ENCODE results near the gene AOPEP. TPM values are rescaled to one million over a fixed set of nuclear protein-coding genes. Genes with fewer than 3 reads are reported as not detected.

Gene AOPEP
- total RNA-seq, 1 experiment from 2014 or later, result 15.0 TPM

DNA sequence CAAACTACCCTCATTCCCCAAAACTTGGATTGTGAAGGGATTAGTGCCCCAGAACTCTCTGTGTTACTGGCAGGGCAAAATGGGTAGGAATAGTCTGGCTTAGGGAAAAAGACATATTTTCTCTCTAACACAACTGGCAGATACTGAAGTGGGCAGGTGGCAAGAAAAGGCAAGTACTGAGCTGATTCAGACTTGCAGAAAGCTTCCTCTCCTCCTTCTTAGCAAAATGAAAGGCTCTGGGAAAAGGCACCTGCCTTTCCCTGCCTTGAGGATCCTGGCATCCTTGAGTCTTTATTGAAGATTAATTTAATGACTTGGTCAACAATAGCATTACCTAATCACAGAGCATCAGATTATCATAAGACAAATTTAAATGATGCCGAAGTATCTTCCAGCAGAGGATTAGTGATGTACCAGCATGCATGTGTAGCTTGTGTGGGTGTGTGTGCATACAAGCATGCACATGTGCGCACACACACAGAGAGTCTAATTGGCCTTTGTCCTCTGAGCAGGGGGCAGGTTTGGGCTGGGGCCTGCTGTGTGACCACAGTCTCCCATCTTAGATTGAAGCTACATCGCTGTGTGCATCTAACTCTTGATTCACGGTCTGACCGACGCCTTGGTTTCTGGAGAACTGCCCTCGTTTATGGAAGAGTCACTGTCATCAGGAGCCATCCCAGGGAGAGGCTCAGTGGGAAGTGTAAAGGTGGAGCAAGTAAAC, 294.8 kb downstream of the AOPEP start:
- no peak overlapping the region for H3T11ph ChIP-seq (ENCODE audit: low read length)
- peaks cover 0 to 8% (median 4%) of the 10 kb centered on the region in 3 experiments; a peak in 1 of 7 replicates for H3K36me3 Mint-ChIP-seq (ENCODE audit: insufficient read depth in 1 of 3, low read depth in 3 of 3)
- H3K4ac ChIP-seq (ENCODE audit: low read depth, low read length), result no peak overlapping the region
- no peak overlapping the region for H2AFZ ChIP-seq (ENCODE audit: low read length)
- H3K4me1 Mint-ChIP-seq, result peaks cover 12 to 16% of the 10 kb centered on the region in 2 experiments
- H3K14ac ChIP-seq (ENCODE audit: insufficient read depth, low read length), result no peak overlapping the region
- H4K20me1 ChIP-seq (ENCODE audit: control insufficient read depth, insufficient read depth, insufficient read length), result peaks cover 3% of the 10 kb centered on the region
- TF ChIP-seq, protein P1, sequence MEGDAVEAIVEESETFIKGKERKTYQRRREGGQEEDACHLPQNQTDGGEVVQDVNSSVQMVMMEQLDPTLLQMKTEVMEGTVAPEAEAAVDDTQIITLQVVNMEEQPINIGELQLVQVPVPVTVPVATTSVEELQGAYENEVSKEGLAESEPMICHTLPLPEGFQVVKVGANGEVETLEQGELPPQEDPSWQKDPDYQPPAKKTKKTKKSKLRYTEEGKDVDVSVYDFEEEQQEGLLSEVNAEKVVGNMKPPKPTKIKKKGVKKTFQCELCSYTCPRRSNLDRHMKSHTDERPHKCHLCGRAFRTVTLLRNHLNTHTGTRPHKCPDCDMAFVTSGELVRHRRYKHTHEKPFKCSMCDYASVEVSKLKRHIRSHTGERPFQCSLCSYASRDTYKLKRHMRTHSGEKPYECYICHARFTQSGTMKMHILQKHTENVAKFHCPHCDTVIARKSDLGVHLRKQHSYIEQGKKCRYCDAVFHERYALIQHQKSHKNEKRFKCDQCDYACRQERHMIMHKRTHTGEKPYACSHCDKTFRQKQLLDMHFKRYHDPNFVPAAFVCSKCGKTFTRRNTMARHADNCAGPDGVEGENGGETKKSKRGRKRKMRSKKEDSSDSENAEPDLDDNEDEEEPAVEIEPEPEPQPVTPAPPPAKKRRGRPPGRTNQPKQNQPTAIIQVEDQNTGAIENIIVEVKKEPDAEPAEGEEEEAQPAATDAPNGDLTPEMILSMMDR (conservative IDR thresholded peaks at IDR 0.05), result no peak
- H2BK12ac ChIP-seq (ENCODE audit: insufficient read length, low read depth, low read length), result no peak overlapping the region
- H2BK5ac ChIP-seq (ENCODE audit: insufficient read length, low read length), result no peak overlapping the region
- DNase-seq, result no peak
- H3K79me2 ChIP-seq (ENCODE audit: insufficient read depth, low read length), result no peaks in the 10 kb centered on the region
- no peak overlapping the region for H3K4me3 Mint-ChIP-seq
- H3K56ac ChIP-seq (ENCODE audit: insufficient read length, low read depth, low read length), result no peak overlapping the region
- no peak overlapping the region for H2BK15ac ChIP-seq (ENCODE audit: low read depth, low read length)
- H3K27ac ChIP-seq (ENCODE audit: insufficient read length, low read depth, low read length), result no peak overlapping the region
- H3K27me3 ChIP-seq (ENCODE audit: insufficient read depth, low read length), result no peaks in the 10 kb centered on the region
- no peak overlapping the region for H2BK20ac ChIP-seq (ENCODE audit: low read depth, low read length, poor library complexity, severe bottlenecking)
- no peak overlapping the region; a peak in 1 of 7 replicates for H3K27ac Mint-ChIP-seq
- H3K79me1 ChIP-seq (ENCODE audit: insufficient read depth, low read depth, low read length, poor library complexity, severe bottlenecking), result no peaks in the 10 kb centered on the region
- no peaks in the 10 kb centered on the region for H3K9me3 Mint-ChIP-seq
- H4K5ac ChIP-seq (ENCODE audit: insufficient read length, low read depth, low read length), result no peak overlapping the region
- H4K8ac ChIP-seq (replicated peaks; ENCODE audit: insufficient read length, low read depth, low read length), result no peak overlapping the region
- H3K4me1 ChIP-seq (ENCODE audit: insufficient read depth, low read length), result no peaks in the 10 kb centered on the region
- H2BK120ac ChIP-seq (ENCODE audit: low read depth, low read length, poor library complexity, severe bottlenecking), result no peak overlapping the region
- no peak overlapping the region for H3K4me2 ChIP-seq (ENCODE audit: insufficient read depth, insufficient read length, low read length)
- H3K9ac ChIP-seq (ENCODE audit: extremely low read depth, insufficient read length, low read length), result no peak overlapping the region
- WGBS (ENCODE audit: extremely low coverage, insufficient read length, low lambda C conversion rate), result no CpG with 5 or more reads among the region's 7 CpGs
- no peak overlapping the region for H3K23ac ChIP-seq (ENCODE audit: insufficient read length, low read depth, low read length)
- no peaks in the 10 kb centered on the region for H3K9me3 ChIP-seq (ENCODE audit: control insufficient read depth, low read depth, low read length)
- H3K27me3 Mint-ChIP-seq (ENCODE audit: low read depth), result no peaks in the 10 kb centered on the region
- H2AK5ac ChIP-seq (ENCODE audit: insufficient read length, low read length), result no peak overlapping the region
- H3K18ac ChIP-seq (ENCODE audit: insufficient read length, low read depth, low read length), result no peak overlapping the region
- no peaks in the 10 kb centered on the region for H3K23me2 ChIP-seq (ENCODE audit: insufficient read length, low read depth, low read length, poor library complexity, severe bottlenecking)
- H4K91ac ChIP-seq (ENCODE audit: insufficient read length, low read depth, low read length), result no peak overlapping the region
